HEK293 (cell line): ENCODE measurements around the gene PSMG1.
A peak's percentile ranks its signal among the peaks of the same experiment; 100 is the strongest.

Source experiments
- CTCF ChIA-PET: fragments of 350-600 bp; formaldehyde crosslinking; extraction: SDS; loops from one replicate; lab custom pipeline; 2021; ENCODE audit warnings: antibody characterized with exemption; lab: Yijun Ruan, JAX
- POLR2A ChIA-PET: fragments of 300-600 bp; formaldehyde crosslinking; extraction: SDS; loops from one replicate; lab custom pipeline; 2020; ENCODE audit warnings: antibody characterized with exemption, inconsistent platforms; lab: Yijun Ruan, JAX
- H3K27ac ChIP-seq: fragments of 200-500 bp; sonication (Bioruptor generic); 2 replicates; pipeline ENCODE4 v1.5.1; 2014; ENCODE audit warnings: low read depth, low read length, control low read depth, inconsistent platforms; ENCODE audit errors: extremely low read depth
- H3K36me3 ChIP-seq, 2 experiments: fragments of 200-500 bp in 1 of 2; sonication (Bioruptor generic) in 1 of 2; 1 replicate in 1 of 2; 2 replicates in 1 of 2; pipeline ENCODE4 v1.5.1; 2014 to 2017; ENCODE audit warnings: inconsistent platforms in 2 of 2, low read length in 2 of 2; ENCODE audit not compliant: control insufficient read depth in 2 of 2, insufficient read depth in 1 of 2
- H3K4me1 ChIP-seq: fragments of 200-500 bp; sonication (Bioruptor generic); 2 replicates; pipeline ENCODE4 v1.5.1; 2014; ENCODE audit warnings: mild to moderate bottlenecking, low read length, inconsistent platforms; ENCODE audit not compliant: control insufficient read depth, insufficient read depth
- H3K4me3 ChIP-seq: 2 replicates; pipeline ENCODE4 v1.5.1; 2011; ENCODE audit warnings: low read depth, mild to moderate bottlenecking, control low read depth, low read length, moderate library complexity
- H3K9me3 ChIP-seq: fragments of 200-500 bp; sonication (Bioruptor generic); 2 replicates; pipeline ENCODE4 v1.5.1; 2014; ENCODE audit warnings: low read depth, low read length, inconsistent platforms; ENCODE audit not compliant: control insufficient read depth, insufficient read depth
- BCL11A ChIP-seq: fragments of 450-650 bp; formaldehyde crosslinking; IDR thresholded peaks from 2 replicates; pipeline ENCODE4 v1.5.1; 2016; ENCODE audit warnings: low read depth, missing biosample characterization, missing genetic modification characterization
- MYNN ChIP-seq: fragments of 450-650 bp; formaldehyde crosslinking; IDR thresholded peaks from 2 replicates; pipeline ENCODE4 v1.5.1; 2016; ENCODE audit warnings: missing biosample characterization, missing genetic modification characterization, borderline replicate concordance
- PRDM6 ChIP-seq: fragments of 450-650 bp; formaldehyde crosslinking; IDR thresholded peaks from 2 replicates; pipeline ENCODE4 v1.5.1; 2017; ENCODE audit warnings: missing biosample characterization, missing genetic modification characterization
- WT1 ChIP-seq: fragments of 450-650 bp; formaldehyde crosslinking; IDR thresholded peaks from 2 replicates; pipeline ENCODE4 v1.5.1; 2016; ENCODE audit warnings: missing biosample characterization, missing genetic modification characterization
- ZFP41 ChIP-seq: fragments of 450-650 bp; formaldehyde crosslinking; IDR thresholded peaks from 2 replicates; pipeline ENCODE4 v1.5.1; 2016; ENCODE audit warnings: missing biosample characterization, missing genetic modification characterization, borderline replicate concordance
- ZNF146 ChIP-seq: fragments of 450-650 bp; formaldehyde crosslinking; IDR thresholded peaks from 2 replicates; pipeline ENCODE4 v1.5.1; 2016; ENCODE audit warnings: missing biosample characterization, missing genetic modification characterization
- ZNF175 ChIP-seq: fragments of 450-650 bp; formaldehyde crosslinking; IDR thresholded peaks from 2 replicates; pipeline ENCODE4 v1.5.1; 2016; ENCODE audit warnings: missing biosample characterization, missing genetic modification characterization
- ZNF350 ChIP-seq: fragments of 450-650 bp; formaldehyde crosslinking; IDR thresholded peaks from 2 replicates; pipeline ENCODE4 v1.5.0; 2017; ENCODE audit warnings: missing biosample characterization, mild to moderate bottlenecking, missing genetic modification characterization
- ZNF366 ChIP-seq: fragments of 450-650 bp; formaldehyde crosslinking; conservative IDR thresholded peaks from 2 replicates; pipeline ENCODE4 v1.5.1; 2016; ENCODE audit warnings: missing biosample characterization, missing genetic modification characterization
- ZNF404 ChIP-seq: fragments of 450-650 bp; formaldehyde crosslinking; IDR thresholded peaks from 2 replicates; pipeline ENCODE4 v1.5.1; 2017; ENCODE audit warnings: missing biosample characterization, missing genetic modification characterization
- ZNF624 ChIP-seq: fragments of 450-650 bp; formaldehyde crosslinking; IDR thresholded peaks from 2 replicates; pipeline ENCODE4 v1.5.1; 2017; ENCODE audit warnings: missing biosample characterization, missing genetic modification characterization
- ZNF658 ChIP-seq: fragments of 450-650 bp; formaldehyde crosslinking; IDR thresholded peaks from 2 replicates; pipeline ENCODE4; 2016; ENCODE audit warnings: missing biosample characterization, missing genetic modification characterization
- ZNF660 ChIP-seq: fragments of 450-650 bp; IDR thresholded peaks from 2 replicates; pipeline ENCODE4 v1.5.1; 2018; ENCODE audit warnings: missing biosample characterization, mild to moderate bottlenecking, missing genetic modification characterization
- ZNF677 ChIP-seq: fragments of 450-650 bp; IDR thresholded peaks from 2 replicates; pipeline ENCODE4 v1.5.0; 2018; ENCODE audit warnings: missing biosample characterization, mild to moderate bottlenecking, missing genetic modification characterization, moderate library complexity
- ZNF704 ChIP-seq: fragments of 450-650 bp; formaldehyde crosslinking; IDR thresholded peaks from 2 replicates; pipeline ENCODE4 v1.5.1; 2016; ENCODE audit warnings: missing biosample characterization, missing genetic modification characterization
- ZSCAN18 ChIP-seq: fragments of 450-650 bp; formaldehyde crosslinking; IDR thresholded peaks from 2 replicates; pipeline ENCODE4 v1.5.1; 2016; ENCODE audit warnings: missing biosample characterization, missing genetic modification characterization
- ZSCAN23 ChIP-seq: fragments of 450-650 bp; formaldehyde crosslinking; IDR thresholded peaks from 2 replicates; pipeline ENCODE4 v1.5.1; 2016; ENCODE audit warnings: missing biosample characterization, missing genetic modification characterization
- ZSCAN4 ChIP-seq: fragments of 450-650 bp; formaldehyde crosslinking; IDR thresholded peaks from 2 replicates; pipeline ENCODE4 v1.5.1; 2017; ENCODE audit warnings: missing biosample characterization, missing genetic modification characterization

PSMG1 gene

GRCh38 chr21:39215078-39215477 lies 31.8 kb upstream of the PSMG1 start:
- H3K4me3 ChIP-seq = no peak overlapping the region
- TF ChIP-seq ZNF624 (tag by site-specific recombination) (no peak), ZSCAN23 (tag by site-specific recombination) (no peak), ZNF404 (tag by site-specific recombination) (no peak), ZNF175 (tag by site-specific recombination) (no peak), ZNF366 (tag by site-specific recombination) (no peak), ZNF146 (tag by site-specific recombination) (no peak), ZSCAN4 (tag by site-specific recombination) (no peak), BCL11A (tag by site-specific recombination) (no peak), ZSCAN18 (tag by site-specific recombination) (no peak), ZNF658 (tag by site-specific recombination) (no peak), ZNF677 (tag by site-specific recombination) (no peak), ZFP41 (tag by site-specific recombination) (no peak)
- TF ChIP-seq, all 188 proteins: peak for 0
- CTCF ChIA-PET = no interaction called here
- no peaks in the 10 kb centered on the region for H3K9me3 ChIP-seq
- H3K27ac ChIP-seq = no peak overlapping the region
- POLR2A ChIA-PET = no interaction called here
- no peaks in the 10 kb centered on the region for H3K4me1 ChIP-seq
- peaks cover 26 to 49% of the 10 kb centered on the region in 2 experiments for H3K36me3 ChIP-seq

GRCh38 chr21:39209334-39209688 lies 26.1 kb upstream of the PSMG1 start:
- H3K4me1 ChIP-seq = no peaks in the 10 kb centered on the region
- ChIA-PET POLR2A (interaction anchor here (0.6 kb wide), 1 partner anchor 1009 kb away, joined by 3 read pairs; no protein-coding TSS in a partner anchor), CTCF (interaction anchor here (0.6 to 0.9 kb wide), 3 partner anchors 10 to 14 kb away, joined by 3 to 4 read pairs (median 3); no protein-coding TSS in a partner anchor)
- no peaks in the 10 kb centered on the region for H3K9me3 ChIP-seq
- peaks cover 40 to 49% of the 10 kb centered on the region in 2 experiments for H3K36me3 ChIP-seq
- no peak overlapping the region for H3K27ac ChIP-seq
- TF ChIP-seq ZNF350 (no peak), MYNN (peak; percentile 78)
- no peak overlapping the region for H3K4me3 ChIP-seq

GRCh38 chr21:39208624-39209333 lies 25.5 kb upstream of the PSMG1 start:
- POLR2A ChIA-PET = interaction anchor here (0.6 to 1.5 kb wide), 2 partner anchors 25 to 1008 kb away, joined by 3 to 5 read pairs; partner anchors contain the start of gene PSMG1
- no peak for TF ChIP-seq ZNF660 (tag by site-specific recombination)
- peak; percentile 10; the same call in 1 of the 2 replicates for TF ChIP-seq PRDM6
- TF ChIP-seq WT1 (tag by site-specific recombination) = peak; percentile 24; the same call in 1 of the 2 replicates
- TF ChIP-seq ZNF704 = no peak
- H3K4me3 ChIP-seq = no peak overlapping the region
- no peak overlapping the region for H3K27ac ChIP-seq
- H3K4me1 ChIP-seq = no peaks in the 10 kb centered on the region
- no peaks in the 10 kb centered on the region for H3K9me3 ChIP-seq
- peaks cover 42 to 47% of the 10 kb centered on the region in 2 experiments for H3K36me3 ChIP-seq
- CTCF ChIA-PET = interaction anchor here (0.7 to 0.9 kb wide), 2 partner anchors 11 to 14 kb away, joined by 3 to 4 read pairs; no protein-coding TSS in a partner anchor
